ENCODE measurements around the gene EFCAB7.

DNA sequence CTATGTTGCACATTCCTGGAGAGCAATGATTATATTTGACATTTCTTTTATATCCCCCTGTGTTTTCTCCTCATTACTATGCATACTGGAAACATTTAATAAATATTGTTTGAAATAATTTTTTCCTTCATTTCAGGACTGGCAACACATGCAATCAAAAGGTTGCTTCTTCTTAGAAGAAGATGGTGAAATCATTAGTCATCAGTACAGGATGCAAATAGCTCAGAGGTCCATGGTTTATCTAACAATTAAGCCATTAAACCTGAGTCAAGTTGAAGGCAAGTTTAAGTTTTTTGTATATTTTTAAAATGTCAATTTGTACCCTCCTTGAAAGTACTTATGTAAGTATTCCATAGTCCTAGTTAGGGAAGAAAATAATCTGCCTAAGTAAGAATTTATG is 22.5 kb downstream of the EFCAB7 start:
- TF ChIP-seq FOXP2 (optimal IDR thresholded peaks at IDR 0.05; ENCODE audit: borderline replicate concordance, extremely low read depth, extremely low read length, insufficient read depth) (no peak), POLR2AphosphoS5 (IDR thresholded peaks at IDR 0.05; ENCODE audit: low read depth, low read length) (no peak), TAF1 (IDR thresholded peaks at IDR 0.05; ENCODE audit: borderline replicate concordance, insufficient read depth, low read length) (no peak), SIN3A (IDR thresholded peaks at IDR 0.05; ENCODE audit: borderline replicate concordance, insufficient read depth, low read length) (no peak)
- TF ChIP-seq, protein P1, sequence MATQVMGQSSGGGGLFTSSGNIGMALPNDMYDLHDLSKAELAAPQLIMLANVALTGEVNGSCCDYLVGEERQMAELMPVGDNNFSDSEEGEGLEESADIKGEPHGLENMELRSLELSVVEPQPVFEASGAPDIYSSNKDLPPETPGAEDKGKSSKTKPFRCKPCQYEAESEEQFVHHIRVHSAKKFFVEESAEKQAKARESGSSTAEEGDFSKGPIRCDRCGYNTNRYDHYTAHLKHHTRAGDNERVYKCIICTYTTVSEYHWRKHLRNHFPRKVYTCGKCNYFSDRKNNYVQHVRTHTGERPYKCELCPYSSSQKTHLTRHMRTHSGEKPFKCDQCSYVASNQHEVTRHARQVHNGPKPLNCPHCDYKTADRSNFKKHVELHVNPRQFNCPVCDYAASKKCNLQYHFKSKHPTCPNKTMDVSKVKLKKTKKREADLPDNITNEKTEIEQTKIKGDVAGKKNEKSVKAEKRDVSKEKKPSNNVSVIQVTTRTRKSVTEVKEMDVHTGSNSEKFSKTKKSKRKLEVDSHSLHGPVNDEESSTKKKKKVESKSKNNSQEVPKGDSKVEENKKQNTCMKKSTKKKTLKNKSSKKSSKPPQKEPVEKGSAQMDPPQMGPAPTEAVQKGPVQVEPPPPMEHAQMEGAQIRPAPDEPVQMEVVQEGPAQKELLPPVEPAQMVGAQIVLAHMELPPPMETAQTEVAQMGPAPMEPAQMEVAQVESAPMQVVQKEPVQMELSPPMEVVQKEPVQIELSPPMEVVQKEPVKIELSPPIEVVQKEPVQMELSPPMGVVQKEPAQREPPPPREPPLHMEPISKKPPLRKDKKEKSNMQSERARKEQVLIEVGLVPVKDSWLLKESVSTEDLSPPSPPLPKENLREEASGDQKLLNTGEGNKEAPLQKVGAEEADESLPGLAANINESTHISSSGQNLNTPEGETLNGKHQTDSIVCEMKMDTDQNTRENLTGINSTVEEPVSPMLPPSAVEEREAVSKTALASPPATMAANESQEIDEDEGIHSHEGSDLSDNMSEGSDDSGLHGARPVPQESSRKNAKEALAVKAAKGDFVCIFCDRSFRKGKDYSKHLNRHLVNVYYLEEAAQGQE (IDR thresholded peaks at IDR 0.05; ENCODE audit: insufficient read depth in 1 of 2, low read depth in 2 of 2, low read length in 2 of 2) = no peak
